H9 (cell line): Measurements from ENCODE around the gene TYK2. TPM values are rescaled to one million over a fixed set of nuclear protein-coding genes. Genes with fewer than 3 reads are reported as not detected.

ENCODE experiments used
- DNase-seq: peaks from one replicate; pipeline ENCODE4 v3.0.0-alpha.2; 2017
- H2AFZ ChIP-seq: one replicate; pipeline ENCODE4 v1.6.1; 2013; ENCODE audit warnings: mild to moderate bottlenecking, low read length, control low read depth, moderate library complexity
- H2AK5ac ChIP-seq: 2 replicates; pipeline ENCODE4 v1.6.1; 2013; ENCODE audit warnings: low read length, control low read depth, mixed read lengths; ENCODE audit not compliant: insufficient read length
- H2BK120ac ChIP-seq: one replicate; pipeline ENCODE4 v1.6.1; 2013; ENCODE audit warnings: low read depth, mild to moderate bottlenecking, low read length, control low read depth, inconsistent platforms; ENCODE audit not compliant: poor library complexity, severe bottlenecking
- H2BK12ac ChIP-seq: 2 replicates; pipeline ENCODE4 v1.6.1; 2013; ENCODE audit warnings: low read length, control low read depth, mixed read lengths, low read depth; ENCODE audit not compliant: insufficient read length
- H2BK15ac ChIP-seq: 2 replicates; pipeline ENCODE4 v1.6.1; 2013; ENCODE audit warnings: low read depth, low read length, control low read depth
- H2BK20ac ChIP-seq: one replicate; pipeline ENCODE4 v1.6.1; 2013; ENCODE audit warnings: low read depth, mild to moderate bottlenecking, low read length, control low read depth, inconsistent platforms; ENCODE audit not compliant: poor library complexity, severe bottlenecking
- H2BK5ac ChIP-seq: 2 replicates; pipeline ENCODE4 v1.6.1; 2013; ENCODE audit warnings: low read length, control low read depth, mixed read lengths; ENCODE audit not compliant: insufficient read length
- H3K14ac ChIP-seq: 2 replicates; pipeline ENCODE4 v1.6.1; 2013; ENCODE audit warnings: low read length, control low read depth; ENCODE audit not compliant: insufficient read depth
- H3K18ac ChIP-seq: 2 replicates; pipeline ENCODE4 v1.6.1; 2013; ENCODE audit warnings: low read depth, mild to moderate bottlenecking, mixed read lengths, low read length, control low read depth; ENCODE audit not compliant: insufficient read length
- H3K23ac ChIP-seq: 2 replicates; pipeline ENCODE4 v1.6.1; 2013; ENCODE audit warnings: low read length, control low read depth, mixed read lengths, low read depth; ENCODE audit not compliant: insufficient read length
- H3K23me2 ChIP-seq: 2 replicates; pipeline ENCODE4 v1.6.1; 2013; ENCODE audit warnings: low read depth, mild to moderate bottlenecking, mixed read lengths, low read length, control low read depth; ENCODE audit not compliant: insufficient read length, poor library complexity, severe bottlenecking
- H3K27ac ChIP-seq: 2 replicates; pipeline ENCODE4 v1.5.1; 2013; ENCODE audit warnings: low read length, control low read depth, mixed read lengths, low read depth; ENCODE audit not compliant: insufficient read length
- H3K27me3 ChIP-seq: 2 replicates; pipeline ENCODE4 v1.6.1; 2013; ENCODE audit warnings: low read length, control low read depth, inconsistent platforms; ENCODE audit not compliant: insufficient read depth
- H3K4ac ChIP-seq: 2 replicates; pipeline ENCODE4 v1.6.1; 2013; ENCODE audit warnings: low read depth, mild to moderate bottlenecking, control low read depth, inconsistent platforms, low read length, moderate library complexity
- H3K4me1 ChIP-seq: 2 replicates; pipeline ENCODE4 v1.6.1; 2013; ENCODE audit warnings: low read length, control low read depth, inconsistent platforms; ENCODE audit not compliant: insufficient read depth
- H3K4me2 ChIP-seq: 2 replicates; pipeline ENCODE4 v1.6.1; 2013; ENCODE audit warnings: low read length, control low read depth, mixed read lengths; ENCODE audit not compliant: insufficient read length, insufficient read depth
- H3K56ac ChIP-seq: 2 replicates; pipeline ENCODE4 v1.6.1; 2013; ENCODE audit warnings: low read depth, mild to moderate bottlenecking, mixed read lengths, low read length, control low read depth; ENCODE audit not compliant: insufficient read length
- H3K79me1 ChIP-seq: 2 replicates; pipeline ENCODE4 v1.6.1; 2013; ENCODE audit warnings: low read depth, mild to moderate bottlenecking, moderate library complexity, low read length, control low read depth, inconsistent platforms; ENCODE audit not compliant: insufficient read depth, poor library complexity, severe bottlenecking
- H3K79me2 ChIP-seq: 2 replicates; pipeline ENCODE4 v1.6.1; 2013; ENCODE audit warnings: low read length, control low read depth, inconsistent platforms; ENCODE audit not compliant: insufficient read depth
- H3K9ac ChIP-seq: 2 replicates; pipeline ENCODE4 v1.6.1; 2013; ENCODE audit warnings: low read length, control low read depth, mixed read lengths; ENCODE audit not compliant: insufficient read length; ENCODE audit errors: extremely low read depth
- H3K9me3 ChIP-seq: one replicate; pipeline ENCODE4 v1.6.1; 2013; ENCODE audit warnings: low read depth, low read length, inconsistent platforms; ENCODE audit not compliant: control insufficient read depth
- H3T11ph ChIP-seq: one replicate; pipeline ENCODE4 v1.6.1; 2013; ENCODE audit warnings: mild to moderate bottlenecking, low read length, control low read depth, inconsistent platforms
- H4K20me1 ChIP-seq: one replicate; pipeline ENCODE4 v1.6.1; 2013; ENCODE audit not compliant: control insufficient read depth, insufficient read length, insufficient read depth
- H4K5ac ChIP-seq: 2 replicates; pipeline ENCODE4 v1.6.1; 2013; ENCODE audit warnings: low read depth, mild to moderate bottlenecking, mixed read lengths, low read length, control low read depth; ENCODE audit not compliant: insufficient read length
- H4K8ac ChIP-seq: replicated peaks from 2 replicates; pipeline ENCODE4 v1.6.1; 2013; ENCODE audit warnings: low read length, control low read depth, mixed read lengths, low read depth; ENCODE audit not compliant: insufficient read length
- H4K91ac ChIP-seq: 2 replicates; pipeline ENCODE4 v1.6.1; 2013; ENCODE audit warnings: low read depth, mild to moderate bottlenecking, moderate library complexity, mixed read lengths, low read length, control low read depth; ENCODE audit not compliant: insufficient read length
- H3K27ac Mint-ChIP-seq, 3 experiments: 2 replicates in 2 of 3; 3 replicates in 1 of 3; pipeline ENCODE4 v1.8.0; 2020 to 2021; ENCODE audit warnings: mixed read lengths in 3 of 3, mild to moderate bottlenecking in 1 of 3, moderate library complexity in 1 of 3
- H3K27me3 Mint-ChIP-seq: 2 replicates; pipeline ENCODE4 v1.8.0; 2021; ENCODE audit warnings: low read depth, mild to moderate bottlenecking, moderate library complexity, mixed read lengths
- H3K36me3 Mint-ChIP-seq, 3 experiments: 2 replicates in 2 of 3; 3 replicates in 1 of 3; pipeline ENCODE4 v1.8.0; 2020 to 2021; ENCODE audit warnings: low read depth in 3 of 3, mixed read lengths in 3 of 3; ENCODE audit not compliant: insufficient read depth in 1 of 3
- H3K4me1 Mint-ChIP-seq, 2 experiments: 2 replicates each; pipeline ENCODE4 v1.8.0; 2020; ENCODE audit warnings: mixed read lengths in 2 of 2
- H3K4me3 Mint-ChIP-seq, 2 experiments: 2 replicates in 1 of 2; 3 replicates in 1 of 2; pipeline ENCODE4 v1.8.0; 2020 to 2021; ENCODE audit warnings: mild to moderate bottlenecking in 2 of 2, mixed read lengths in 2 of 2, moderate library complexity in 1 of 2
- H3K9me3 Mint-ChIP-seq, 2 experiments: 2 replicates in 1 of 2; 3 replicates in 1 of 2; pipeline ENCODE4 v1.8.0; 2020; ENCODE audit warnings: mild to moderate bottlenecking in 2 of 2, mixed read lengths in 2 of 2, moderate library complexity in 1 of 2
- WGBS: extraction: QIAGEN DNeasy Blood & Tissue Kit; methylation state at CpG from one replicate; pipeline ENCODE4 v1.1.7; 2013; ENCODE audit warnings: missing lambda C conversion rate, low lambda C conversion rate, mixed read lengths; ENCODE audit not compliant: insufficient read length; ENCODE audit errors: extremely low coverage; 5-methylcytosine and 5-hydroxymethylcytosine counted together
- total RNA-seq: library from RNA; stranded (reverse); gene quantifications from 2 replicates; pipeline ENCODE4 v1.2.1, GENCODE V29; 2021
- TF ChIP-seq, protein P1 (sequence below): fragments of 200-600 bp; sonication (generic); conservative IDR thresholded peaks from 3 replicates; pipeline ENCODE4 v1.8.0; 2021; ENCODE audit warnings: antibody characterized with exemption, mild to moderate bottlenecking

The TYK2 gene
- total RNA-seq, 1 experiment from 2014 or later = 61.4 TPM

DNA sequence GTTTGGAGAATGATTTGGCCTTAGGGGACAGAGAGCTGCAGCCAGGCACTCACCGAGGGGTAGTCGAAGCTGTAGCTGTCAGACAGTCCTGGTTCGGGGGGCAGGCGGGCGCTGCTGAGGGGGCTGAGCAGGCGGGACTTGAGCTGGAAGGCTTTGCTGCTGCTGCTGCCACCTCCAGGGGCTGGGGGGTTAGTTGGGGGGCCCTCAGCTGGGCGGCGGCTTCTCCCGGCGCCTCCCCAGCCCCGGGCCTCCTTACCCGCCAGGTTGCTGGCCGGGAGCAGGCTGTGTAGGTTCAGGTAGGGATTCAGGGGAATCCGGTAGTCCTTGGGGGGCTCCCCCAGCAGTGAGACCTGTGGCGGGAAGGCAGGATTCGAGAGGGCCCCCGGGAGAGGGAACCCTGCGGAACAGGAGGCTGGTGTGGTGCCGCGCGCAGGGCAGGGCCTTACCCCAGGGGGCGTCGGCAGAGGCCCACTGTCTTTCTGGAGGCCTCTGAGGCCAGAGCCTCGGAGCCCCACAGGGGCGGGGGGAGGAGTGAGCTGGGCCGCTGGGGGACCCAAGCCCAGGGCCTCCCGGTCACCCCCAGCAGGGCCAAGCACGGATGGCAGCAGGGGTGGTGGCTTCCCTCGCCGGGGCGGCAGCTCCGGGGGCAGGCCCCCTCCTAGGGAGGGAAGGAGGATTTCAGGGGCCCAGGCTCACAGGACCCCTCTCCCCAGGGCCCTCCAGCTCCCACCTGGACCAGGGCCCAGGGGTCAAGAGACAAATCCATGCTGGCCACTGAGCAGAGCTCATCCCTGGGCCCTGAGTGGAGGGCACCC lies 59.6 kb downstream of the TYK2 start:
- Histone ChIP-seq H2AFZ (no peak overlapping the region), H2BK15ac (no peak overlapping the region), H3K27me3 (no peaks in the 10 kb centered on the region), H3K23me2 (no peaks in the 10 kb centered on the region), H3K23ac (no peak overlapping the region), H4K5ac (no peak overlapping the region), H2BK5ac (no peak overlapping the region), H4K8ac (no peak overlapping the region), H3K9ac (no peak overlapping the region), H3K14ac (no peak overlapping the region), H3K27ac (no peak overlapping the region), H2BK20ac (no peak overlapping the region), H3K9me3 (no peaks in the 10 kb centered on the region), H2BK120ac (no peak overlapping the region), H3K56ac (no peak overlapping the region), H3K4me1 (no peaks in the 10 kb centered on the region), H3K79me2 (no peaks in the 10 kb centered on the region), H4K91ac (no peak overlapping the region), H2AK5ac (no peak overlapping the region), H3K18ac (no peak overlapping the region), H2BK12ac (no peak overlapping the region), H4K20me1 (no peaks in the 10 kb centered on the region), H3T11ph (no peak overlapping the region), H3K79me1 (no peaks in the 10 kb centered on the region), H3K4me2 (no peak overlapping the region), H3K4ac (no peak overlapping the region)
- H3K27ac Mint-ChIP-seq = no peak overlapping the region
- H3K4me1 Mint-ChIP-seq = peaks cover 5 to 6% of the 10 kb centered on the region in 2 experiments
- peaks cover 25 to 70% (median 50%) of the 10 kb centered on the region in 3 experiments for H3K36me3 Mint-ChIP-seq
- H3K27me3 Mint-ChIP-seq = peaks cover 1% of the 10 kb centered on the region
- TF ChIP-seq, protein P1, sequence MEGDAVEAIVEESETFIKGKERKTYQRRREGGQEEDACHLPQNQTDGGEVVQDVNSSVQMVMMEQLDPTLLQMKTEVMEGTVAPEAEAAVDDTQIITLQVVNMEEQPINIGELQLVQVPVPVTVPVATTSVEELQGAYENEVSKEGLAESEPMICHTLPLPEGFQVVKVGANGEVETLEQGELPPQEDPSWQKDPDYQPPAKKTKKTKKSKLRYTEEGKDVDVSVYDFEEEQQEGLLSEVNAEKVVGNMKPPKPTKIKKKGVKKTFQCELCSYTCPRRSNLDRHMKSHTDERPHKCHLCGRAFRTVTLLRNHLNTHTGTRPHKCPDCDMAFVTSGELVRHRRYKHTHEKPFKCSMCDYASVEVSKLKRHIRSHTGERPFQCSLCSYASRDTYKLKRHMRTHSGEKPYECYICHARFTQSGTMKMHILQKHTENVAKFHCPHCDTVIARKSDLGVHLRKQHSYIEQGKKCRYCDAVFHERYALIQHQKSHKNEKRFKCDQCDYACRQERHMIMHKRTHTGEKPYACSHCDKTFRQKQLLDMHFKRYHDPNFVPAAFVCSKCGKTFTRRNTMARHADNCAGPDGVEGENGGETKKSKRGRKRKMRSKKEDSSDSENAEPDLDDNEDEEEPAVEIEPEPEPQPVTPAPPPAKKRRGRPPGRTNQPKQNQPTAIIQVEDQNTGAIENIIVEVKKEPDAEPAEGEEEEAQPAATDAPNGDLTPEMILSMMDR = no peak
- no peak overlapping the region for H3K4me3 Mint-ChIP-seq
- DNase-seq = no peak
- no CpG with 5 or more reads among the region's 32 CpGs for whole genome bisulfite sequencing
- no peaks in the 10 kb centered on the region; a peak in 1 of 5 replicates for H3K9me3 Mint-ChIP-seq
